GM12865 (cell line): ENCODE data around the gene TM7SF2.

Experiments
- DNase-seq: peaks from one replicate; pipeline ENCODE4 v3.0.0; 2010; ENCODE audit warnings: low read depth
- H3K4me3 ChIP-seq: 2 replicates; pipeline ENCODE4 v1.5.1; 2011; ENCODE audit warnings: mild to moderate bottlenecking, low read depth, low read length, control low read depth
- CTCF ChIP-seq: IDR thresholded peaks from 2 replicates; pipeline ENCODE4 v1.5.1; 2011; ENCODE audit warnings: low read length, control low read depth, low read depth, inconsistent platforms; ENCODE audit not compliant: insufficient read depth; ENCODE audit errors: missing control alignments

Gene TM7SF2

GRCh38 chr11:65113839-65114238 is 2.2 kb downstream of the TM7SF2 start:
- no peak for TF ChIP-seq CTCF
- no peak for DNase-seq
- no peak overlapping the region for H3K4me3 ChIP-seq

GRCh38 chr11:65114538-65115171 is 3.0 kb downstream of the TM7SF2 start:
- H3K4me3 ChIP-seq, result no peak overlapping the region
- no peak for DNase-seq
- no peak for TF ChIP-seq CTCF

- TF ChIP-seq CTCF, result no peak
- DNase-seq, result no peak
- no peak overlapping the region for H3K4me3 ChIP-seq
These were observed 3.9 kb downstream of the TM7SF2 start for GRCh38 chr11:65115361-65116082.

- DNase-seq, result peak; percentile 74
- no peak for TF ChIP-seq CTCF
These were observed 4.9 kb downstream of the TM7SF2 start for GRCh38 chr11:65116370-65117205.

GRCh38 chr11:65117206-65118096 is 5.8 kb downstream of the TM7SF2 start, which contains the start of gene ZNHIT2:
ZNHIT2 (minus strand) TSS chr11:65117701; CDS start chr11:65117653, 48 bp downstream.
- DNase-seq, result peak; percentile 100
- H3K4me3 ChIP-seq, result peak within 1 kb of the TSS; percentile 67
- peak; percentile 92 for TF ChIP-seq CTCF

More at GRCh38 chr11:65116370-65117205, 4.9 kb downstream of the TM7SF2 start:
- peak overlapping the region; percentile 67 for H3K4me3 ChIP-seq
